ENCODE measurements around the gene CIRBP. TPM values are rescaled to one million over a fixed set of nuclear protein-coding genes. Genes with fewer than 3 reads are reported as not detected.
A peak's percentile ranks its signal among the peaks of the same experiment; 100 is the strongest.

CIRBP gene
- total and polyA plus RNA-seq, 2 of the 13 experiments (the other 11 are each of a cell fraction or from before 2014, with no cell fraction given), result 133 to 140 TPM

GRCh38 chr19:1294688-1295087 lies 25.6 kb downstream of the CIRBP start:
- FAIRE-seq, result no peak
- ChIA-PET CTCF (ENCODE audit: low intra/inter-chr PET ratio, low total read pairs) (no interaction called here), POLR2A (no interaction called here)
- H3K4me1 ChIP-seq (ENCODE audit: insufficient read depth, low read length), result peaks cover 33% of the 10 kb centered on the region
- H2AFZ ChIP-seq (ENCODE audit: low read length), result no peak overlapping the region
- in situ Hi-C loops (cut with HindIII; ENCODE audit: extremely low pct_ligation_motif_present, low pct_unique_long_range_greater_than_20kb) (no loop called here), intact Hi-C loops (cut with micrococcal nuclease; ENCODE audit: unreplicated experiment) (no loop called here)
- no peak overlapping the region for H3K27ac ChIP-seq (ENCODE audit: extremely low read length, insufficient read depth, low read length)
- H3K36me3 ChIP-seq (replicated peaks in 1 of 2; ENCODE audit: control insufficient read depth in 1 of 2, insufficient read depth in 2 of 2, low read length in 2 of 2), result peaks cover 0 to 2% of the 10 kb centered on the region in 2 experiments; a peak in 2 of 5 replicates
- H3K9me3 ChIP-seq (ENCODE audit: low read length), result no peaks in the 10 kb centered on the region
- DNase-seq (ENCODE audit: low spot score), result no peak
- no peak overlapping the region for H3K9ac ChIP-seq (ENCODE audit: insufficient read depth, low read depth, low read length)
- no peaks in the 10 kb centered on the region for H4K20me1 ChIP-seq (ENCODE audit: insufficient read depth, low read length)
- peaks cover 21% of the 10 kb centered on the region for H3K79me2 ChIP-seq (ENCODE audit: insufficient read depth, low read length)
- WGBS (ENCODE audit: low lambda C conversion rate), result 99% methylated on average over 12 of the region's 14 CpGs
- H3K27me3 ChIP-seq (ENCODE audit: control insufficient read depth in 1 of 2, insufficient read depth in 2 of 2, low read length in 2 of 2), result no peaks in the 10 kb centered on the region
- H3K4me2 ChIP-seq (ENCODE audit: low read depth, low read length), result no peak overlapping the region
- no peak overlapping the region for H3K4me3 ChIP-seq (replicated peaks in 1 of 3; ENCODE audit: insufficient read depth in 1 of 3, low read depth in 2 of 3, low read length in 3 of 3)
- ATAC-seq, result no peak
- BruUV-seq (replicated peaks), result no TSS peak
- TF ChIP-seq ZFP36 (IDR thresholded peaks at IDR 0.05; ENCODE audit: borderline replicate concordance, low read depth, low read length, partially characterized antibody), result peak; percentile 89
- TF ChIP-seq, protein P1, sequence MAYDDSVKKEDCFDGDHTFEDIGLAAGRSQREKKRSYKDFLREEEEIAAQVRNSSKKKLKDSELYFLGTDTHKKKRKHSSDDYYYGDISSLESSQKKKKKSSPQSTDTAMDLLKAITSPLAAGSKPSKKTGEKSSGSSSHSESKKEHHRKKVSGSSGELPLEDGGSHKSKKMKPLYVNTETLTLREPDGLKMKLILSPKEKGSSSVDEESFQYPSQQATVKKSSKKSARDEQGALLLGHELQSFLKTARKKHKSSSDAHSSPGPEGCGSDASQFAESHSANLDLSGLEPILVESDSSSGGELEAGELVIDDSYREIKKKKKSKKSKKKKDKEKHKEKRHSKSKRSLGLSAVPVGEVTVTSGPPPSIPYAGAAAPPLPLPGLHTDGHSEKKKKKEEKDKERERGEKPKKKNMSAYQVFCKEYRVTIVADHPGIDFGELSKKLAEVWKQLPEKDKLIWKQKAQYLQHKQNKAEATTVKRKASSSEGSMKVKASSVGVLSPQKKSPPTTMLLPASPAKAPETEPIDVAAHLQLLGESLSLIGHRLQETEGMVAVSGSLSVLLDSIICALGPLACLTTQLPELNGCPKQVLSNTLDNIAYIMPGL (CRISPR knock-in tag; IDR thresholded peaks at IDR 0.05; ENCODE audit: borderline replicate concordance in 1 of 2, low read depth in 1 of 2), result no peak

- WGBS (ENCODE audit: low lambda C conversion rate), result 94% methylated on average over 70 of the region's 82 CpGs
- Histone ChIP-seq H4K20me1 (ENCODE audit: insufficient read depth, low read length) (no peaks in the 10 kb centered on the region), H3K9me3 (ENCODE audit: low read length) (no peaks in the 10 kb centered on the region), H3K4me3 (replicated peaks in 1 of 3; ENCODE audit: insufficient read depth in 1 of 3, low read depth in 2 of 3, low read length in 3 of 3) (no peak overlapping the region), H3K4me1 (ENCODE audit: insufficient read depth, low read length) (peaks cover 26% of the 10 kb centered on the region), H3K36me3 (replicated peaks in 1 of 2; ENCODE audit: control insufficient read depth in 1 of 2, insufficient read depth in 2 of 2, low read length in 2 of 2) (peaks cover 0 to 2% of the 10 kb centered on the region in 2 experiments; a peak in 2 of 5 replicates), H3K4me2 (ENCODE audit: low read depth, low read length) (no peak overlapping the region), H2AFZ (ENCODE audit: low read length) (no peak overlapping the region), H3K9ac (ENCODE audit: insufficient read depth, low read depth, low read length) (no peak overlapping the region), H3K27ac (ENCODE audit: extremely low read length, insufficient read depth, low read length) (no peak overlapping the region), H3K27me3 (ENCODE audit: control insufficient read depth in 1 of 2, insufficient read depth in 2 of 2, low read length in 2 of 2) (no peaks in the 10 kb centered on the region), H3K79me2 (ENCODE audit: insufficient read depth, low read length) (peaks cover 14% of the 10 kb centered on the region)
- TF ChIP-seq HNRNPLL (IDR thresholded peaks at IDR 0.05; ENCODE audit: low read depth, low read length, poor library complexity, severe bottlenecking) (peak; percentile 3), MXI1 (IDR thresholded peaks at IDR 0.05; ENCODE audit: borderline replicate concordance, low read depth, low read length) (no peak), ZNF446 (CRISPR knock-in tag; IDR thresholded peaks at IDR 0.05) (no peak), HNRNPK (IDR thresholded peaks at IDR 0.05; ENCODE audit: low read depth, low read length, poor library complexity, severe bottlenecking) (peak; percentile 22), ZBTB38 (CRISPR knock-in tag; IDR thresholded peaks at IDR 0.05) (0 out of 2 replicates have a peak, but pooled peaks have one; percentile 42)
- no peak for DNase-seq (ENCODE audit: low spot score)
- BruUV-seq (replicated peaks), result no TSS peak
- ChIA-PET POLR2A (no interaction called here), CTCF (ENCODE audit: low intra/inter-chr PET ratio, low total read pairs) (no interaction called here)
- no peak for ATAC-seq
- intact Hi-C loops (cut with micrococcal nuclease; ENCODE audit: unreplicated experiment) (no loop called here), in situ Hi-C loops (cut with HindIII; ENCODE audit: extremely low pct_ligation_motif_present, low pct_unique_long_range_greater_than_20kb) (no loop called here)
- FAIRE-seq, result no peak
Measured at GRCh38 chr19:1295169-1296012, 26.3 kb downstream of the CIRBP start.

All from HepG2 (cell line).